ENCODE measurements around the gene SVOP. TPM values are rescaled to one million over a fixed set of nuclear protein-coding genes. Genes with fewer than 3 reads are reported as not detected.
"Not testable (repeated sequence)": the region's sequence is repeated elsewhere in the genome, so short reads cannot be mapped to it uniquely, and the experiment has no call there.

SVOP gene
- total RNA-seq, 1 donor from 2014 or later = not detected

- no peak for TF ChIP-seq CTCF (IDR thresholded peaks at IDR 0.05)
These were observed 145.0 kb downstream of the SVOP start for GRCh38 chr12:108875682-108876361.

GRCh38 chr12:108875280-108875679, 145.6 kb downstream of the SVOP start:
- ATAC-seq = no peak
- Histone ChIP-seq H3K9me3 (no peaks in the 10 kb centered on the region), H3K27me3 (no peaks in the 10 kb centered on the region), H3K36me3 (no peaks in the 10 kb centered on the region), H3K4me1 (no peaks in the 10 kb centered on the region), H3K4me3 (no peak overlapping the region), H3K27ac (no peak overlapping the region)
- no peak for TF ChIP-seq CTCF (IDR thresholded peaks at IDR 0.05)
- intact Hi-C loops (cut with DNase I) = no loop called here
- no peak for DNase-seq

More at GRCh38 chr12:108875682-108876361, 145.0 kb downstream of the SVOP start:
- Histone ChIP-seq H3K4me1 (no peaks in the 10 kb centered on the region), H3K27ac (no peak overlapping the region), H3K27me3 (no peaks in the 10 kb centered on the region), H3K9me3 (no peaks in the 10 kb centered on the region), H3K4me3 (no peak overlapping the region), H3K36me3 (no peaks in the 10 kb centered on the region)
- DNase-seq = no peak
- ATAC-seq = no peak
- intact Hi-C loops (cut with DNase I) = no loop called here

GRCh38 chr12:108868781-108869180, 152.1 kb downstream of the SVOP start:
- Histone ChIP-seq H3K4me1 (no peaks in the 10 kb centered on the region), H3K27ac (no peak overlapping the region), H3K9me3 (no peaks in the 10 kb centered on the region), H3K36me3 (no peaks in the 10 kb centered on the region), H3K4me3 (no peak overlapping the region), H3K27me3 (no peaks in the 10 kb centered on the region)
- no peak for TF ChIP-seq CTCF (IDR thresholded peaks at IDR 0.05)
- ATAC-seq = no peak
- intact Hi-C loops (cut with DNase I) = no loop called here
- DNase-seq = no peak

- intact Hi-C loops (cut with DNase I); DNase-seq; H3K36me3 ChIP-seq; H3K9me3 ChIP-seq; H3K4me1 ChIP-seq; H3K27ac ChIP-seq; H3K4me3 ChIP-seq; H3K27me3 ChIP-seq: not testable (repeated sequence)
- peak; percentile 63 for ATAC-seq
These were observed 154.8 kb downstream of the SVOP start for GRCh38 chr12:108866083-108866482.

- TF ChIP-seq CTCF (IDR thresholded peaks at IDR 0.05) = no peak
- Histone ChIP-seq H3K36me3 (no peaks in the 10 kb centered on the region), H3K4me1 (peaks cover 6% of the 10 kb centered on the region), H3K27ac (no peak overlapping the region), H3K27me3 (no peaks in the 10 kb centered on the region), H3K4me3 (no peak overlapping the region), H3K9me3 (no peaks in the 10 kb centered on the region)
- DNase-seq (no peak), ATAC-seq (no peak)
- intact Hi-C loops (cut with DNase I) = no loop called here
These were observed 155.7 kb downstream of the SVOP start for GRCh38 chr12:108865169-108865568.

GRCh38 chr12:108862588-108862959, 158.3 kb downstream of the SVOP start:
- H3K36me3 ChIP-seq = no peaks in the 10 kb centered on the region
- H3K4me3 ChIP-seq = no peak overlapping the region
- H3K9me3 ChIP-seq = no peaks in the 10 kb centered on the region
- ATAC-seq = no peak
- no peak overlapping the region for H3K27ac ChIP-seq
- no peak for DNase-seq
- peaks cover 13% of the 10 kb centered on the region for H3K4me1 ChIP-seq
- H3K27me3 ChIP-seq = no peaks in the 10 kb centered on the region
- intact Hi-C loops (cut with DNase I) = no loop called here
- TF ChIP-seq CTCF (IDR thresholded peaks at IDR 0.05) = no peak

Data from upper lobe of right lung (tissue), 1 donor.